ENCODE data around the gene TGFB2.

Gene TGFB2

GRCh38 chr1:218407630-218408029 is 62.5 kb downstream of the TGFB2 start:
- no peak overlapping the region for H3K27ac ChIP-seq
- no peak for TF ChIP-seq CTCF (conservative IDR thresholded peaks at IDR 0.05)

DNA sequence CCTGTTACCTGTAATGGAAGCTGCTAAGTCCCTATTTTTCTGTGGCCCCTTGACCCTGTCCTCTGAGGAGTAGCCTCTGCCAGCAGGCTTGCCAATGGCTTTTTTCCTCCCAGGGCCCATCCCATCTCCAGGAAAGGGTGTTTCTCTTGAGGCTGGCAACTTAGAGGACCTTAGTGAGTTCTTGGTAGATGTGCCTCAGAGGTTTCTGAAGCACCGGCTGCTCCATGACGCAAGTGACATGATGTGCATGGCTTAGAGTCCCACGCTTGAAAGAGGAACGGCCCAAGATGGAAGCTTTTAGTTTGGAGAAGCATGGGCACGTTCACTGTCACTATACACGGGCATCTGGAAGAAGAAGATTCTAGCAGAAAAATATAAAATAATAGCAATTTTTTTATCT is 63.0 kb downstream of the TGFB2 start:
- TF ChIP-seq CTCF (conservative IDR thresholded peaks at IDR 0.05), result no peak
- no peak overlapping the region for H3K27ac ChIP-seq

DNA sequence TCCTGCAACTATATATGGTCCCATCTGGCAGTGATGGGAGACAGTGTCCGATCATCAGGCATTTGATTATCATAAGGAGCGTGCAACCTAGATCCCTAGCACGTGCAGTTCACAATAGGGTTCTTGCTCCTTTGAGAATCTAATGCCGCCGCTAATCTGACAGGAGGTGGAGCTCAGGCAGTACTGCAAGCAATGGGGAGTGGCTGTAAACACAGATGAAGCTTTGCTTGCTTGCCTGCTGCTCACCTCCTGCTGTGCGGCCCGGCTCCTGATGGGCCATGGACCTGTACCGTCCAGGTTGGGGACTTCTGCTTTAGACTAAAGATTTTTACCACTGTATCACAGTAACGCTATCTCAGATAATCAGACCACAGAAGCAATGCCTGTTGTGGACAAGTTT is 63.8 kb downstream of the TGFB2 start:
- TF ChIP-seq CTCF (conservative IDR thresholded peaks at IDR 0.05), result no peak
- no peak overlapping the region for H3K27ac ChIP-seq

DNA sequence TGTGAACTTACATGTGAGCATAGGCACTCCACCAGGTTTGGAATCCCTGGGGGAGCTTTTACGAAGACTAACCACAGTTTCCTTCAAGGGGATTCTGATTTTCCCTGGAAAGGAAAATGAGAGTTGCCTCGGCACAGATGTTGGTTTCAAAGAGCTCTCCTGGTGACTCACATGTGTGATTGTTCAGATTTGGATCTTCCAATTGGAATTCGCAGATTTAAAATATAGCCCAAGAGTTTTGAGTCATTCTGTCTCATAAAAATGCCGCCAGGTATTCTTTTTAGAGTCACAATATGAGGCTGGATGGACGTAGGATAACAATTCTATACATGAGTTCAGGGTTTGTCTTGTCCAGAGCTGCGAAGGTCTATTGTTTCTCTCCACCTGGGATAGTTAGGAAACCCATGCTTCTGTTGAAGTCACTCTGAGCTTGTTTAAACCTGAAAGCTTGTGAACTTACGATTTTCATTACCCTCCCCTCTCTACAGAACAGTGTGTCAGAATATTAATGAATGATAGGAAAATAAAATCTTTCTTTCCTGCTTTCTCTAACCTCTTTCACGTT is 64.9 kb downstream of the TGFB2 start:
- no peak overlapping the region for H3K27ac ChIP-seq
- TF ChIP-seq CTCF (conservative IDR thresholded peaks at IDR 0.05), result no peak

DNA sequence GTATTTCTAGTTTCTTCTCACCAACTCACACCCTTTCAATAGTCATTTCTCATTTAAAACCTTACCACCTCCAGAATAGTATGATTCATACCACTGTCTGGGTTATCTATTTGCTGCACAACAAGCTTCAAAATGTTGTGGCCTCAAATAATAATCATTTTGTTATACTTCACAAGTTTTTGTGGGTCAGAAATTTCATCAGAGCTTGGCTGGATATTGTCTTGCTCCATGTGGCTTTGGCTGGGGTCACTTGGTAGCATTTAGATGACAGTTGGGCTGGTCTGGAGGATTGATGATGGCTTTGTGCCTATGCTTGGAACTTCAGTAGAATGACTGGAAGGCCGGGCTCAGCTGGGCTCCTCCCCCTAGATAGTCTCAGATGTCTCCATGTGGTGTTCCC is 66.0 kb downstream of the TGFB2 start:
- no peak for TF ChIP-seq CTCF (conservative IDR thresholded peaks at IDR 0.05)
- H3K27ac ChIP-seq, result no peak overlapping the region

DNA sequence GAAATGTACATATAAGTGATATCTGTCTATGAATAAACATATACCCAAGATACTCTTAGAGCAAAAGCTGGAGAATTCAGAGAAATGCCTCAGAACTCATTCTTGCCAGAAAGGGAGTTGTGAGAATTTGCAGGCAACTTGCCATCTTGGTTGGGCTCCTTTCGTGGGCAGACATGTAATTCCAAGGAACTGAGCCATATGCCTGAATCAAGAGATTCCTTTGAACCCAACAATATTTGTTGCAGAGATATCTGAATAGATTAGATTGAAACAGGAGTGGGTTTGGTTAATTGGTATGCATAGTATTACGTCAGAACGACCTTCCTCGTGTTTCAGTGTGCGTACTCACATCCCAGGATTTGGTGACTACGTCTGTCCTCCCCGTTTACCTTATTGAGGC is 67.0 kb downstream of the TGFB2 start:
- TF ChIP-seq CTCF (conservative IDR thresholded peaks at IDR 0.05), result no peak
- H3K27ac ChIP-seq, result no peak overlapping the region

DNA sequence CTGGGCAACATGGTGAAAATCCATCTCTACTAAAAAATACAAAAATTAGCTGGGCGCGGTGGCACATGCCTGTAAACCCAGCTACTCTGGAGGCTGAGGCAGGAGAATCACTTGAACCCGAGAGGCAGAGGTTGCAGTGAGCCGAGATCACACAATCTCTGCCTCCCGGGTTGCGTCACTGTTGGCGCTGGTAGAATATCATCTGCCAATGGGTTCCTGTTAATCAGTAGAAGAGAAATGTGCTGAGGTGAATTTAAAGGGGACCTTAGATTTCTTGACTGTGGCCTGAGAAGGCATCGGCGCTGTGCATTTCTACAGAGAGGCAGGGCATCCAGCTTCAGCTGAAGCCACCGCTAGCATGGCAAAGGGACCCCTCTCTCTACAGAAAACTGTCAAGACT is 68.0 kb downstream of the TGFB2 start:
- no peak for TF ChIP-seq CTCF (conservative IDR thresholded peaks at IDR 0.05)
- H3K27ac ChIP-seq, result no peak overlapping the region

Data from VCaP (cell line).